ENCODE results near the gene SIK3.

Gene SIK3

GRCh38 chr11:116935514-116935913, 162.7 kb downstream of the SIK3 start:
- no peak for DNase-seq
- H3K4me3 ChIP-seq (ENCODE audit: low read depth, low read length) = no peak overlapping the region
- no peaks in the 10 kb centered on the region for H3K27me3 ChIP-seq
- no peaks in the 10 kb centered on the region for H3K9me3 ChIP-seq
- 0 out of 2 replicates have a peak, but pooled peaks cover 3% of the 10 kb centered on the region for H3K4me1 ChIP-seq
- no peaks in the 10 kb centered on the region for H3K36me3 ChIP-seq
- no peak for TF ChIP-seq CTCF (IDR thresholded peaks at IDR 0.05; ENCODE audit: low read depth, low read length)

GRCh38 chr11:116935089-116935488, 163.1 kb downstream of the SIK3 start:
- Histone ChIP-seq H3K4me3 (ENCODE audit: low read depth, low read length) (no peak overlapping the region), H3K9me3 (no peaks in the 10 kb centered on the region), H3K36me3 (no peaks in the 10 kb centered on the region), H3K27me3 (no peaks in the 10 kb centered on the region), H3K4me1 (0 out of 2 replicates have a peak, but pooled peaks cover 3% of the 10 kb centered on the region)
- DNase-seq = no peak
- no peak for TF ChIP-seq CTCF (IDR thresholded peaks at IDR 0.05; ENCODE audit: low read depth, low read length)

- Histone ChIP-seq H3K4me3 (ENCODE audit: low read depth, low read length) (no peak overlapping the region), H3K27me3 (no peaks in the 10 kb centered on the region), H3K36me3 (no peaks in the 10 kb centered on the region), H3K9me3 (no peaks in the 10 kb centered on the region), H3K4me1 (peaks cover 12% of the 10 kb centered on the region; the same call in 1 of the 2 replicates)
- DNase-seq = no peak
- TF ChIP-seq CTCF (IDR thresholded peaks at IDR 0.05; ENCODE audit: low read depth, low read length) = no peak
Observed at GRCh38 chr11:116933961-116934360, 164.3 kb downstream of the SIK3 start.

- Histone ChIP-seq H3K9me3 (no peaks in the 10 kb centered on the region), H3K27me3 (no peaks in the 10 kb centered on the region), H3K4me1 (peaks cover 26% of the 10 kb centered on the region), H3K4me3 (ENCODE audit: low read depth, low read length) (no peak overlapping the region), H3K36me3 (no peaks in the 10 kb centered on the region)
- TF ChIP-seq CTCF (IDR thresholded peaks at IDR 0.05; ENCODE audit: low read depth, low read length) = no peak
- DNase-seq = no peak
Observed at GRCh38 chr11:116932181-116932580, 166.0 kb downstream of the SIK3 start.

- H3K4me1 ChIP-seq = peaks cover 23% of the 10 kb centered on the region
- no peak for DNase-seq
Observed at GRCh38 chr11:116931206-116931953, 166.8 kb downstream of the SIK3 start.

More at GRCh38 chr11:116931206-116931953, 166.8 kb downstream of the SIK3 start:
- no peaks in the 10 kb centered on the region for H3K27me3 ChIP-seq
- H3K9me3 ChIP-seq = no peaks in the 10 kb centered on the region
- H3K36me3 ChIP-seq = no peaks in the 10 kb centered on the region; the same call in 1 of the 2 replicates
- no peak overlapping the region for H3K4me3 ChIP-seq (ENCODE audit: low read depth, low read length)
- TF ChIP-seq CTCF (IDR thresholded peaks at IDR 0.05; ENCODE audit: low read depth, low read length) = no peak
